ENCODE results near the gene TMEM168. TPM values are rescaled to one million over a fixed set of nuclear protein-coding genes. Genes with fewer than 3 reads are reported as not detected.

The TMEM168 gene
- total RNA-seq, 1 donor from 2014 or later, result 35.1 TPM

GRCh38 chr7:112721366-112721765, 68.8 kb downstream of the TMEM168 start:
- H3K27me3 Mint-ChIP-seq (ENCODE audit: low read depth), result no peaks in the 10 kb centered on the region
- H3K27ac Mint-ChIP-seq, result no peak overlapping the region
- DNase-seq (ENCODE audit: low spot score in 2 of 2, unreplicated experiment in 2 of 2), result no peak
- no peak for TF ChIP-seq CTCF (IDR thresholded peaks at IDR 0.05; ENCODE audit: unreplicated experiment)
- H3K36me3 Mint-ChIP-seq, result no peaks in the 10 kb centered on the region
- peaks cover 6% of the 10 kb centered on the region for H3K9me3 Mint-ChIP-seq
- H3K4me1 Mint-ChIP-seq, result no peaks in the 10 kb centered on the region
- H3K4me3 Mint-ChIP-seq, result no peak overlapping the region

- Mint-ChIP-seq H3K27ac (no peak overlapping the region), H3K27me3 (ENCODE audit: low read depth) (no peaks in the 10 kb centered on the region), H3K9me3 (peaks cover 3% of the 10 kb centered on the region), H3K36me3 (no peaks in the 10 kb centered on the region), H3K4me1 (no peaks in the 10 kb centered on the region), H3K4me3 (no peak overlapping the region)
- no peak for DNase-seq (ENCODE audit: low spot score in 2 of 2, unreplicated experiment in 2 of 2)
- TF ChIP-seq CTCF (IDR thresholded peaks at IDR 0.05; ENCODE audit: unreplicated experiment), result no peak
Measured at GRCh38 chr7:112715525-112715924, 74.7 kb downstream of the TMEM168 start.

- Mint-ChIP-seq H3K4me1 (no peaks in the 10 kb centered on the region), H3K4me3 (no peak overlapping the region), H3K27me3 (ENCODE audit: low read depth) (no peaks in the 10 kb centered on the region), H3K27ac (no peak overlapping the region), H3K9me3 (peaks cover 3% of the 10 kb centered on the region), H3K36me3 (no peaks in the 10 kb centered on the region)
- DNase-seq (ENCODE audit: low spot score in 2 of 2, unreplicated experiment in 2 of 2), result no peak
- TF ChIP-seq CTCF (IDR thresholded peaks at IDR 0.05; ENCODE audit: unreplicated experiment), result no peak
Measured at GRCh38 chr7:112714917-112715316, 75.3 kb downstream of the TMEM168 start.
